ENCODE data around the gene STX8.
"Not testable (repeated sequence)": the region's sequence is repeated elsewhere in the genome, so short reads cannot be mapped to it uniquely, and the experiment has no call there.

Gene STX8

GRCh38 chr17:9465210-9465921, 110.3 kb downstream of the STX8 start:
- H3K4me1 Mint-ChIP-seq, result peaks cover 18% of the 10 kb centered on the region
- H3K27me3 Mint-ChIP-seq (ENCODE audit: low read depth), result no peaks in the 10 kb centered on the region
- no peak overlapping the region for H3K4me3 Mint-ChIP-seq
- H3K36me3 Mint-ChIP-seq (ENCODE audit: low read depth), result peaks cover 7% of the 10 kb centered on the region
- H3K27ac Mint-ChIP-seq, result peak overlapping the region in 2 of 3 experiments; percentile 10 to 78
- TF ChIP-seq CTCF (IDR thresholded peaks at IDR 0.05; ENCODE audit: unreplicated experiment in 3 of 3), result no peak
- no peaks in the 10 kb centered on the region for H3K9me3 Mint-ChIP-seq

GRCh38 chr17:9457005-9457404, 118.6 kb downstream of the STX8 start:
- peaks cover 15% of the 10 kb centered on the region for H3K36me3 Mint-ChIP-seq (ENCODE audit: low read depth)
- H3K9me3 Mint-ChIP-seq, result peaks cover 5% of the 10 kb centered on the region

GRCh38 chr17:9456330-9456729, 119.3 kb downstream of the STX8 start:
- H3K27ac Mint-ChIP-seq, result no peak overlapping the region
- peaks cover 5% of the 10 kb centered on the region for H3K9me3 Mint-ChIP-seq
- peaks cover 14% of the 10 kb centered on the region for H3K36me3 Mint-ChIP-seq (ENCODE audit: low read depth)

More at GRCh38 chr17:9457005-9457404, 118.6 kb downstream of the STX8 start:
- Mint-ChIP-seq H3K27ac (no peak overlapping the region), H3K27me3 (ENCODE audit: low read depth) (no peaks in the 10 kb centered on the region), H3K4me1 (no peaks in the 10 kb centered on the region), H3K4me3 (no peak overlapping the region)
- no peak for TF ChIP-seq CTCF (IDR thresholded peaks at IDR 0.05; ENCODE audit: unreplicated experiment in 3 of 3)

GRCh38 chr17:9451934-9452333, 123.7 kb downstream of the STX8 start:
- no peaks in the 10 kb centered on the region for H3K27me3 Mint-ChIP-seq (ENCODE audit: low read depth)
- no peak overlapping the region for H3K27ac Mint-ChIP-seq
- no peaks in the 10 kb centered on the region for H3K9me3 Mint-ChIP-seq
- no peak overlapping the region for H3K4me3 Mint-ChIP-seq
- TF ChIP-seq CTCF (IDR thresholded peaks at IDR 0.05; ENCODE audit: unreplicated experiment in 3 of 3), result no peak
- H3K4me1 Mint-ChIP-seq, result peaks cover 2% of the 10 kb centered on the region
- no peaks in the 10 kb centered on the region for H3K36me3 Mint-ChIP-seq (ENCODE audit: low read depth)

More at GRCh38 chr17:9456330-9456729, 119.3 kb downstream of the STX8 start:
- Mint-ChIP-seq H3K4me1 (no peaks in the 10 kb centered on the region), H3K27me3 (ENCODE audit: low read depth) (no peaks in the 10 kb centered on the region), H3K4me3 (no peak overlapping the region)
- no peak for TF ChIP-seq CTCF (IDR thresholded peaks at IDR 0.05; ENCODE audit: unreplicated experiment in 3 of 3)

GRCh38 chr17:9447298-9447697, 128.3 kb downstream of the STX8 start:
- H3K4me3 Mint-ChIP-seq, H3K27ac Mint-ChIP-seq: not testable (repeated sequence)

GRCh38 chr17:9446528-9446927, 129.1 kb downstream of the STX8 start:
- TF ChIP-seq CTCF (IDR thresholded peaks at IDR 0.05; ENCODE audit: unreplicated experiment in 3 of 3), result no peak
- Mint-ChIP-seq H3K4me1 (peaks cover 20% of the 10 kb centered on the region), H3K27me3 (ENCODE audit: low read depth) (no peaks in the 10 kb centered on the region), H3K27ac (peak overlapping the region in 1 of 3 experiments; percentile 28), H3K9me3 (no peaks in the 10 kb centered on the region), H3K4me3 (no peak overlapping the region), H3K36me3 (ENCODE audit: low read depth) (peaks cover 5% of the 10 kb centered on the region)

More at GRCh38 chr17:9447298-9447697, 128.3 kb downstream of the STX8 start:
- peaks cover 20% of the 10 kb centered on the region for H3K4me1 Mint-ChIP-seq
- H3K27me3 Mint-ChIP-seq (ENCODE audit: low read depth); H3K9me3 Mint-ChIP-seq; H3K36me3 Mint-ChIP-seq (ENCODE audit: low read depth): not testable (repeated sequence)

Data from nephron (organoid).